Kidney tubule cell (primary cell): ENCODE data around the gene TMEM167B.
A peak's percentile ranks its signal among the peaks of the same experiment; 100 is the strongest.

ENCODE experiments used
- DNase-seq: peaks from one replicate; pipeline ENCODE4 v3.0.0-alpha.2; 2018; ENCODE audit warnings: low spot score

The TMEM167B gene

GRCh38 chr1:109083501-109083900 lies 7.1 kb upstream of the TMEM167B start:
- DNase-seq = no peak

- DNase-seq = no peak
These were observed 6.6 kb upstream of the TMEM167B start for GRCh38 chr1:109083923-109084322.

DNA sequence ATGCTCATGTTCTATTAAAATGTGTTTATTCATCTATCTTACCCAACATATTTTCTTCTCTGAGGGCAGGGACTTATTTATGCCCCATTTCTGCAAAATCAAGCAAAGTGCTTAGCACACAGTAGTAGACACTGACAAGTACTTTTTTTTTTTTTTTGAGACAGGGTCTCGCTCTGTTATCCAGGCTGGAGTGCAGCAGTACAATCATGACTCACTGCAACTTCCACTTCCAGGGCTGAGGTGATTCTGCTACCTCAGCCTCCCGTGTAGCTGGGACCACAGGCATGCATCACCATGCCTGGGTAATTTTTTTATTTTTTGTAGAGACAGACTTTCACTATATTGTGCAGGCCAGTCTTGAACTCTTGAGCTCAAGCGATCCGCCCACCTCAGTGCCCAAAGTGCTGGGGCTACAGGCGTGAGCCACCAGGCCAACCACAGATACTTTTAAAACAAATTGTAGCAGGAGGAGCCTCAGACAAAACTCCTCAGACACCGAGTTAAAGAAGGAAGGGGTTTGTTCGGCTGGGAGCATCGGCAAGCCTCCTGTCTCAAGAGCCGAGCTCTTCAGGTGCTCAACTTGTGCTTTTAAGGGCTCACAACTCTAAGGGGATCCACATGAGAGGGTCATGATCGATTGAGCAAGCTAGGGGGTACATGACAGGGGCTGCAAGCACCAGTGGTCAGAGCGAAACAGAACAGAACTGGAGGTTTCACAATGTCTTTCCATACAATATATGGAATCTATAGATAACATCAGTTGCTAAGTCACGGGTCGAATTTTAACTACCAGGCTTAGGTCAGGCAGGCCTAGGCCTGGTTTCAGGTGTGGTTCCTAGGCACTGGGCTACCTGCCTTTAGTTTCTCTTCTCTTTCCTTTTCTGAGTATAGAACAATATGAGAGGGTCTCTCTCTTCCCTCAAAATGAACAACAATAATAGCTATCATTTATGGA lies 5.7 kb upstream of the TMEM167B start:
- peak; percentile 83 for DNase-seq

DNA sequence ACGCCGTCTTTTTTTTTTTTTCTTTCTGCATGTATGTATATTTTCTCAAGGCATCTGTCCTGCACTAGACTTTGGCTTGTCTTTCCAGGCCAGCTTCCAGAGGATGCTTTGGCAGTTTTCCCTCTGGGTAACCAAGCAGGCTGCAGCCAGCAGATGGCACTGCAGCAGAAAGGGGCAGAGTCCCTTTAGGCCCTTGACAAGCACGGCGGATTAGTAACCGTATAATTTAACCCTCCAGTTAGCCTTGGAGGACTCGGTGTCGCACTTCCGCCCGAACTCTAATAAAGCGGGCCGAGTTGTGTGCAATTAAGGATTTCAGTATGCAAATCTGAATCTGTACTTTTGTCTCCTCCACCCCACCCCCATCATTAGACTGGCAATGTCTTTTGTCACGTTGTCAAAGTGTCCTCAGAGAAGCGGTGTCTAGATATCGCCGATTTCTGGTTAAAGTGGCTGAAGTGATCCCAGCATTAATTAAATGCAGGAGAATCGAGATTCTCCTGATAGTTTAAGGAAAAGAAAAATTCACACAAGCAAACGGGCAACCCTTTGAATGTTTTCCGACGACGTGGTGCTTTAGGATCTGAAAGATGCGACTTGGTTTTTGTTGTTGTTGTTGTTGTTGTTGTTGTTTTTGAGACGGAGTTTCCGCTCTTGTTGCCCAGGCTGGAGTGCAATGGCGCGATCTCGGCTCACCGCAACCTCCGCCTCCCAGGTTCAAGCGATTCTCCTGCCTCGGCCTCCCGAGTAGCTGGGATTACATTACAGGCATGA lies 1.1 kb upstream of the TMEM167B start:
- DNase-seq = peak; percentile 78

GRCh38 chr1:109091078-109091838 lies 694 bp downstream of the TMEM167B start:
- peak; percentile 61 for DNase-seq

DNA sequence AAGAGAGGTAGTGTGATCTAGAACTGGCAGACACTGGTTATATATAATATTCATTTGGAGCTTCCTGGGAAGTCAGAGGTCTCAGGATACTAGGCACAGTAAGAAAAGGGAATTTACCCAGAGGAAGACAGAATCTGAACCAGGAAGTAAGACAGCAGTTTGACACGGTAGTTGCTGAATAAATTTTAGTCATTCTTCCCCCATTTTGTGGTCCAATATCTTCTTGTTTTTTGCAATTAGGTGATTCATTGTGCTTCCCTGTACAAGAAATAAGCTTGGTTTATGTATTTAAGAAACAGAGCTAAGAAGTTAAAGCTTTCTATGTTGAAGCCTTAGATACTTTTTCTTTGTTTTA lies 1.3 kb downstream of the TMEM167B start:
- peak; percentile 64 for DNase-seq

DNA sequence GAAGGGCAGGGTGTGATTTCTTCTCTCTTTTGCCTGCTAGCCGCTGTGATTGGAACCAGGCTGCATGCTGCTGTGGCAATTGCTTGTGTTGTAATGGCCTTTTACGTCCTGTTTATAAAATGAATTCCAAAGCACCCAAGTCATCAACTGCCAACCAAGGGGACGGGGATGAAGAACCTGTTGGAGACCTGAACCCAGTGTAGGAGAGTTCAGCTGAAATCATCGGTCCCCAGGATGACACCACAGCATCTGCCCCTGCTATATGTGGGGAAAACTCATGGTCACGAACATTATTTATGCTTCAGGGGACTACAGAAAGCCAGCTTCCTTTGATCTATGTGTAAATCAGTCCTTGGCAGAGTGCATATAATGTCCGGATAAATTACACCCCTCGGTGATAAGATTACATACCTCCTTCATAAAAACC lies 3.8 kb downstream of the TMEM167B start:
- DNase-seq = no peak

GRCh38 chr1:109094871-109095270 lies 4.3 kb downstream of the TMEM167B start:
- no peak for DNase-seq

DNA sequence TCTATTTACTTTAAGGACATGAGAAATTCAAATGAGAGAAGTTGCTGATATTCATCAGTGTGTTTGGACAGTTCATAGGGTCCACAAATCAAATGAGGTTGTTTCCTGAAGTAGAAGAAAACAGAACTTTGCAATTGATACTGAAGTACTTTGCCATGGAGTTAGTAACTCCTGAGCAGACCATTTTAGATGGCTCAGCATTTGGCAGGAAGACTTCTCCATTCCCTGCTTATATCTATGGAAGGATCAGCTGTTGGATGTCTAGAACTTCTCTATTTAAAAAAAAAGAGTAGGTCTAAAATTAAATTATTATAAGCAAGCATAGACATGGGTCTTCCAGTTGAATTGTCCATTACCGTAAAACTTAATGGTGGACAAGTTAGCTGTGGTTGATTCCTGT lies 5.1 kb downstream of the TMEM167B start:
- DNase-seq = no peak

GRCh38 chr1:109096120-109096519 lies 5.6 kb downstream of the TMEM167B start:
- no peak for DNase-seq

- DNase-seq = peak; percentile 97
These were observed 9.6 kb downstream of the TMEM167B start for GRCh38 chr1:109099938-109100773.

- peak; percentile 47 for DNase-seq
These were observed 14.0 kb downstream of the TMEM167B start for GRCh38 chr1:109104364-109105151.

GRCh38 chr1:109105881-109106280 lies 15.3 kb downstream of the TMEM167B start:
- DNase-seq = no peak

DNA sequence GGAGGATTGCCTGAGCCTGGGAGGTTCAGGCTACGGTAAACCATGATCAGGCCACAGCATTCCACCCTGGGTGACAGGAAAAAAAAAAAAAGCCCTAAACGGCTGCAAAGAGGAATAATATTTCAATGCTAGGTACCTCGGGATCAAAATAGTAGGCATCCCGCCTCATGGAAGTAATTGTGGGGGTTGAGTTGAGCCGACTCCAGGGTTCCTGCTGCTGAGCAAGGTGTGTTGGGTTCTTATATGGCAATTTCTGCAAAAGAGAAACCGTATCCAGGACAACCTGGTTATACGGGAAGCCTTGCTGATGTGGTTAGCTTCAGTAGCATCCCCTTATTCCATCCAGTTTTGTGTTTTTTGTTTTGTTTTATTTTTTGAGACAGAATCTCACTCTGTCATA lies 17.2 kb downstream of the TMEM167B start:
- DNase-seq = no peak

DNA sequence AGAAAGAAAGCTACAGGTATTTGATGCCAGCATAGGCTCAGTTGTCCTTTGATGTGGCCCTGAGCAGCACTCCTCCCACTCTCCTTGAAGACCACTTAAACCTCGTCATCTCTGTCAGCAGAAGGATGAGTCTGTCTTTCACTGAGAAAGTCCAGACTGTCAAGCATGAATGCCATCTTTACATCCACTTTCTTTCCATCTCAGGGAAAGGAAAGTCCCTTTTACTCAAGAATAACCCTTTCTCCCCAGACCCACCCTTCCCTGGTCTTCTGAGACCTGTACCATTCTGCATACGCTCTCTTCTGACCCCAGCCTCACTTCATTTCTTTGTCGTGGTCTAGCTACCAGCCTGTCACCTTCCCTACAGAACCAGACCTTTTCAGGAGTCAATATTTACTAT lies 19.3 kb downstream of the TMEM167B start:
- no peak for DNase-seq

DNA sequence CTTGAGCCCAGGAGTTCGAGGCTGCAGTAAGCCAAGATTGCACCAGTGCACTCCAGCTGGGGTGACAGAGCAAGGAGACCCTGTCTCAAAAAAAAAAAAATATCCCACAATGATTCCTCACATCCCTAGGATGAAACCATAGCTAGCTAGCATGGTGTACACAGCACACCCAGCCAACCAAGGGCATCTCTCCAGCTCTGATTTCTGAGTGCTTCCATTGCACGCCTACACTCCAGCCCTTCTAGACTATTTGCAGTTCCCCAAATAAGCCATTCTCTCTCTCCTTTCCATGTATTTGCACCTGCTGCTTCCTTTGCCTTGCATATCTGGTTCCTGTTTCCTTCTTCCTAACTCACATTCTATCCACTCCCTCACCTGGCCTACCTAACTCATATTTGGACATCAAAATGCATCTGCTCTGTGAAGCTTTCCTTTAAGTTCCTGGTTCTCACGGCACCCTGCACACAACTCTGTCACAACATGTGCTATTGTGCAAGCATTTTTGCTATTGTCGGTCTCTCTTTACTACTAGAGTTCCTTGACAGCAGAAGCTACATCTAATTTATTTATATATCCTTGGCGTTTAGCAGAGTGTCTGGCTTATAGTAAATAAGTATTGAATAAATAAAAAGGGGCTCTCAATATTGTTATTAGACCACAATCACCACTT lies 21.0 kb downstream of the TMEM167B start:
- no peak for DNase-seq

- peak; percentile 40 for DNase-seq
These were observed 21.6 kb downstream of the TMEM167B start for GRCh38 chr1:109112056-109112651.

- peak; percentile 93 for DNase-seq
These were observed 22.2 kb downstream of the TMEM167B start for GRCh38 chr1:109112652-109113285.
